IPS-18c (cell line): ENCODE measurements around the gene TESK2.
"Not testable (repeated sequence)": the region's sequence is repeated elsewhere in the genome, so short reads cannot be mapped to it uniquely, and the experiment has no call there.

Experiments
- H3K4me3 ChIP-seq: 2 replicates; pipeline ENCODE4 v1.7.0; 2013; ENCODE audit warnings: low read depth, mild to moderate bottlenecking, low read length, moderate library complexity; ENCODE audit not compliant: insufficient read depth
- H3K9me3 ChIP-seq: one replicate; pipeline ENCODE4 v1.6.1; 2013; ENCODE audit warnings: mild to moderate bottlenecking, low read length, moderate library complexity; ENCODE audit not compliant: control insufficient read depth, insufficient read depth

TESK2 gene

GRCh38 chr1:45489379-45489778, 1.6 kb downstream of the TESK2 start:
- peak overlapping the region; percentile 97; the same call in 1 of the 2 replicates for H3K4me3 ChIP-seq

DNA sequence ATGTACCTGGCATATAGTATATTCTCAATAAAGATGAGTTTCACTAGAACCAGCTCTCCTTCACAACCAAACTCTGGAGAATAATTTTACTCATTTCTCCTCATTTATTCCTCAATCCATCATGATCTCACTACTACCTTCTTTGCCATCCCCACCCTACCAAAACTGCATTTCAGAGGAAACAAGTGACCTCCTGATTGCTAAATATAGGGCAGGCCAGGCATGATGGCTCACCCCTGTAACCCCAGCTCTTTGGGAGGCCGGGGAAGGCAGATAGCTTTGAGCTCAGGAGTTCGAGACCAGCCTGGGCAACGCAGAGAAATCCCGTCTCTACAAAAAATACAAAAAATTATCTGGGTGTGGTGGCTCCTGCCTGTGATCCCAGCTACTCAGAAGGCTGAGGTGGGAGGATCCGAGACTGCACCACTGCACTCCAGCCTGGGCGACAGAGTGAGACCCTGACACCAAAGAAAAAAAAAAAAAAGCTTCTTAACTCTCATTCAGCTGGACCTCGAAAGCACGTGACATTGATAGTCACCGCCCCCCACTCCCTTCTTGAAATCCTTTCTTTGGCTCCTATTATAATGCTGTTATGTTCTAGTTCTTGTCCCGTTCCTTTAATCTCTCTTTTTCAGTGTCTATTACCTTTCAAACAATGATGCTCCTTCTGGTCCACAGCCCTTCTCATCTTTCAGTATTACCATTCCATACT, 2.1 kb downstream of the TESK2 start:
- 0 out of 2 replicates have a peak overlapping the region, but pooled peaks have one; percentile 97 for H3K4me3 ChIP-seq
- peaks cover 2% of the 10 kb centered on the region for H3K9me3 ChIP-seq

More at GRCh38 chr1:45489379-45489778, 1.6 kb downstream of the TESK2 start:
- H3K9me3 ChIP-seq, result not testable (repeated sequence)

DNA sequence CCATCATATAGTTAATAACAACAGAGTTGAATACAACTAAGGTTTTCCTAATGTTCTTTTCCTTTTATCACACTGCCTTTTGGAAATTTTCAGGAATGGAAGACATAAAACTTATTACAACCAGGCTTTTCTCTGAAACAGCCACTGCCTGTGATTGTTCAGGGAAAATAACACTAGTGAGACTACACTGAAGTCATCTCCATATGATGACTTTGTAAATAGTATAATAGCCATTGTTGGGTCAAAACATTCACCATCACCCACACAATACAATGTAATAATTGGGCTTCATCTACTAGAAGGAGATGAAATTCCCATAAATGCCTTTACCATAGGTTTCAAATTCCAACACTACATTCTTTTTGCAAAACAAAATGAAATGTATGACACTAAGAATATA, 5.0 kb downstream of the TESK2 start:
- peaks cover 2% of the 10 kb centered on the region for H3K9me3 ChIP-seq
- no peak overlapping the region for H3K4me3 ChIP-seq

DNA sequence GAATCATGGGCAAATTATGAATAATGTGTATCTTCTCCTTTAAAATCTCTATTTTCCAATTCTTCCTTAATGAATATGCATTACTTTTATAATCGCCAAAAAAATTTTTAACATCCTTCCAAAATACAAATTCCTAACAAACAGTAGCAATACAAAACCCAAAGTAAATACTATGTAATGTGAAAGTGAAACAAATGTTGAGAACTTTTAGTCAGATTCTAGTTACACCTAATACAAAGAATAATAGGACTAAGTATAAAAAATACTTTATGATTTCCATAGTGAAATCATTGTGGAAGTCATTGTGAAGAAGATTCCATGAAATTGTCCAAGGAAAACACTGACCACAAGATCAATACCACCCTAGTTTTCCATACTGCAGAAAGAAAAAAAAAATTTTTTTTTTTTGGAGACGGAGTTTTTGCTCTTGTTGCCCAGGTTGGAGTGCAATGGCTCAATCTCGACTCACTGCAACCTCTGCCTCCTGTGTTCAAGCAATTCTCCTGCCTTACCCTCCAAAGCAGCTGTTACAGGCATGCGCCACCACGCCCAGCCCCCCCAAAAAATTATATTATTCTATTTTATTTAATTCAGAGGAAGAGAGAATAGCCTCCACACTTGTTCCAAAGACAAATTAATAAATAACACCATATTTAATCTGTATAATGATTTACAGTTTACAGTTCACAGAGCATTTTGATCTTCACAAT, 11.8 kb downstream of the TESK2 start:
- Histone ChIP-seq H3K4me3 (no peak overlapping the region), H3K9me3 (no peaks in the 10 kb centered on the region)

GRCh38 chr1:45478121-45478814, 12.7 kb downstream of the TESK2 start:
- H3K4me3 ChIP-seq, result no peak overlapping the region

GRCh38 chr1:45477646-45478045, 13.3 kb downstream of the TESK2 start:
- Histone ChIP-seq H3K4me3 (no peak overlapping the region), H3K9me3 (no peaks in the 10 kb centered on the region)

More at GRCh38 chr1:45478121-45478814, 12.7 kb downstream of the TESK2 start:
- H3K9me3 ChIP-seq, result no peaks in the 10 kb centered on the region

DNA sequence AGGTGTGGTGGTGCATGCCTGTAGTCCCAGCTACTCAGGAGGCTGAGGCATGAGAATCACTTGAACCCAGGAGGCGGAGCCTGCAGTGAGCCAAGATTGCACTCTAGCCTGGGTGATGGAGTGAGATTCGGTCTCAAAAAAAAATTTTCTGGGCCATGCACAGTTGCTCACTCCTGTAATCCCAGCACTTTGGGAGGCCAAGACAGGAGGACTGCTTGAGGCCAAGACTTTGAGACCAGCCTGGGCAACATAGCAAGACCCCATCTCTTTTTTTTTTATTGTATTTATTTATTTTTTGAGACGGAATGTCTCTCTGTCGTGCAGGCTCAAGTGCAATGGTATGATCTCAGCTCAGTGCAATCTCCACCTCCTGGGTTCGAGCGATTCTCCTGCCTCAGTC, 16.8 kb downstream of the TESK2 start:
- H3K4me3 ChIP-seq, H3K9me3 ChIP-seq: not testable (repeated sequence)

- no peak overlapping the region for H3K4me3 ChIP-seq
- no peaks in the 10 kb centered on the region for H3K9me3 ChIP-seq
Observed at GRCh38 chr1:45473302-45473701, 17.7 kb downstream of the TESK2 start.

DNA sequence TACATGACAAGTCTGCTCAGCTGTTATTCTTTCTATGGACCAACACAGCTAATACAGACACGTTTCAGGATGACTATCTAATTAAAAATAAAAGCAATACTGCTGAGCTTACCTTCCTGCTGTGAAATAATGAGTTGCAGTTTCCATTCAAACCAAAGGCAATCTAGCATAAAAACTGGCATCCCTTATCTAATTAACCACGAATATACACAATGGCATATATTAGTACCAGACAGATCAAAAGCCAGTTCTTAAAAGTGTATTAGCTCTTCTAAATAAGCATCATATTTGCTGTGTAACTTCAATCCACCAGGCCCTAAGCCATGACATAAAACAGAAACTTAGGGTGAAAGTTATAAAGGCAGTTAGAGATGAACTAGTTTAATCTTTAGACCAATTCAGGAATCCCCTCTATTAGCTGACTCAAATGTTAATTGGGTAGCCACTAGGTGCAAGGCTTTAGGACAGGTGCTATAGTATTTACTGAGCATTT, 20.6 kb downstream of the TESK2 start:
- no peak overlapping the region for H3K4me3 ChIP-seq

DNA sequence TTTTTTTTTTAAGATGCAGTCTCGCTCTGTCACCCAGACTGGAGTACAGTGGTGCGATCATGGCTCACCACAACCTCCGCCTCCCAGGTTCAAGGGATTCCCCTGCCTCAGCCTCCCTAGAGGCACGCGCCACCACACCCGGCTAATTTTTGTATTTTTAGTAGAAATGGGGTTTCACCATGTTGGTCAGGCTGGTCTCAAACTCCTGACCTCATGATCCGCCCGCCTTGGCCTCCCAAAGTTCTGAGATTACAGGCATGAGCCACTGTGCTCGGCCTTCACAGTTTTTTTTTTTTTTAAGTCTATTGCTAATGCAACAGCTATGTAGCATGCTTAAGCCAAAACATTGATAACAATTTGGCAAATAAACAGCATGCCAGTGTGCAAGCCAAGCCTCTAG, 23.6 kb downstream of the TESK2 start:
- H3K9me3 ChIP-seq, result not testable (repeated sequence)

More for the DNA sequence above, 20.6 kb downstream of the TESK2 start:
- H3K9me3 ChIP-seq, result no peaks in the 10 kb centered on the region

GRCh38 chr1:45465277-45465676, 25.7 kb downstream of the TESK2 start:
- no peaks in the 10 kb centered on the region for H3K9me3 ChIP-seq

More for the DNA sequence above, 23.6 kb downstream of the TESK2 start:
- not testable (repeated sequence) for H3K4me3 ChIP-seq

DNA sequence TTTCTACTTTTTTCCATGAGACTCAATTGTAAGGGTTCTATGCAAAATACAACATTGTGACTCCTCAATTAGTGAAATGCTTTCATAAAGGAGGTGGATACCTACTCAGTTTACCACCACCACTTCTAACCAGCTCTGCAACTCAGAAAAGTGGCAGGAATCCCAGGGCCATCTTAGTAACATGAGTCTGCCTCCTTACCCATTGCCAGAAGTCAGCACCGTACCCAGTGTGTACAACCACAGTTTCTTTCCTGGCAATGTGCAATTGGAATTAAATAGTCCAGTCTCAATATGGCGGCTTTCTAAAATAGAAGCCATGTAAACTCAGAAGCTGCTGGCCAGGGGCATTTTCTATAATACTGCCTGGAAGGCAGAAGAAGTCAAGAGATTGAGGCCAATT, 32.1 kb downstream of the TESK2 start:
- Histone ChIP-seq H3K4me3 (no peak overlapping the region), H3K9me3 (peaks cover 4% of the 10 kb centered on the region)

More at GRCh38 chr1:45465277-45465676, 25.7 kb downstream of the TESK2 start:
- no peak overlapping the region for H3K4me3 ChIP-seq

- Histone ChIP-seq H3K9me3 (peaks cover 6% of the 10 kb centered on the region), H3K4me3 (no peak overlapping the region)
Observed at GRCh38 chr1:45456531-45456930, 34.4 kb downstream of the TESK2 start.

GRCh38 chr1:45455162-45455561, 35.8 kb downstream of the TESK2 start:
- no peak overlapping the region for H3K4me3 ChIP-seq
- H3K9me3 ChIP-seq, result peaks cover 6% of the 10 kb centered on the region

DNA sequence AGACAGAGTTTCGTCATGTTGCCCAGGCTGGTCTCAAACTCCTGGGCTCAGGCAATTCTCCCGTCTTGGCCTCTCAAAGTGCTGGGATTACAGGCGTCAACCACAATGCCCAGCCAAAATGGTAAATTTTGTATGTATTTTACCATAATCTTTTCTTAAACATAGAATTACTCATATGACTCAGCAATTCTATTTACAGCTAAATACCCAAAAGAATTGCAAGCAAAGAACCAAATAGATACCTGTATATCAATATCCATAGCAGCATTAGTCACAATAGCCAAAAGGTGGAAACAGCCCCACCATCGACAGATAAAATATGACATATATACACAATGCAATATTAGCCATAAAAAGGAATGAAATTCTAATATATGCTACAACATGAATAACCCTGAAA, 36.5 kb downstream of the TESK2 start:
- Histone ChIP-seq H3K4me3 (no peak overlapping the region), H3K9me3 (peaks cover 6% of the 10 kb centered on the region)

- Histone ChIP-seq H3K9me3 (peaks cover 2% of the 10 kb centered on the region), H3K4me3 (no peak overlapping the region)
Observed at GRCh38 chr1:45452503-45452902, 38.5 kb downstream of the TESK2 start.

- Histone ChIP-seq H3K9me3 (peaks cover 2% of the 10 kb centered on the region), H3K4me3 (no peak overlapping the region)
Observed at GRCh38 chr1:45448357-45448756, 42.6 kb downstream of the TESK2 start.
